Keratinocyte (primary cell): ENCODE measurements around the gene EVI5. TPM values are rescaled to one million over a fixed set of nuclear protein-coding genes. Genes with fewer than 3 reads are reported as not detected.

ENCODE experiments used
- DNase-seq: peaks from one replicate; pipeline ENCODE4 v3.0.0-alpha.2; 2011; ENCODE audit warnings: low read depth, missing footprints, low spot score
- FAIRE-seq: peaks from 2 replicates; lab custom pipeline; 2011; peaks lifted over from hg19 to GRCh38; lab: Jason Lieb, UNC
- H2AFZ ChIP-seq: 2 replicates; pipeline ENCODE4 v1.6.0; 2012; ENCODE audit warnings: low read length, control low read depth, inconsistent platforms; ENCODE audit not compliant: control insufficient read depth
- H3K27ac ChIP-seq: 2 replicates; pipeline ENCODE4 v1.5.1; 2011; ENCODE audit warnings: low read length; ENCODE audit not compliant: control insufficient read depth, insufficient read depth
- H3K27me3 ChIP-seq: 3 replicates; pipeline ENCODE4 v1.6.0; 2011; ENCODE audit warnings: low read length; ENCODE audit not compliant: control insufficient read depth, insufficient read depth; ENCODE audit errors: extremely low read depth
- H3K36me3 ChIP-seq, 2 experiments: 2 replicates in 1 of 2; 3 replicates in 1 of 2; pipeline ENCODE4 v1.5.1; 2011; ENCODE audit warnings: low read length in 2 of 2, mild to moderate bottlenecking in 1 of 2; ENCODE audit not compliant: control insufficient read depth in 2 of 2, insufficient read depth in 2 of 2; ENCODE audit errors: extremely low read depth in 1 of 2
- H3K4me1 ChIP-seq: 3 replicates; pipeline ENCODE4 v1.5.1; 2011; ENCODE audit warnings: low read length; ENCODE audit not compliant: control insufficient read depth, insufficient read depth; ENCODE audit errors: extremely low read depth
- H3K4me2 ChIP-seq: 3 replicates; pipeline ENCODE4 v1.6.0; 2011; ENCODE audit warnings: low read depth, low read length; ENCODE audit not compliant: control insufficient read depth, insufficient read depth; ENCODE audit errors: extremely low read depth
- H3K4me3 ChIP-seq, 3 experiments: fragments of 200-600 bp in 1 of 3; sonication (generic) in 1 of 3; 2 replicates in 2 of 3; 3 replicates in 1 of 3; pipeline ENCODE4 v1.5.1; 2011 to 2016; ENCODE audit warnings: low read length in 3 of 3, mild to moderate bottlenecking in 3 of 3, control low read depth in 2 of 3, inconsistent platforms in 1 of 3, low read depth in 1 of 3, mixed read lengths in 1 of 3, mixed run types in 1 of 3, moderate library complexity in 1 of 3; ENCODE audit not compliant: control insufficient read depth in 2 of 3, insufficient read depth in 2 of 3; ENCODE audit errors: extremely low read depth in 1 of 3
- H3K79me2 ChIP-seq: 2 replicates; pipeline ENCODE4 v1.6.0; 2012; ENCODE audit warnings: low read length; ENCODE audit not compliant: control insufficient read depth, insufficient read depth
- H3K9ac ChIP-seq: 3 replicates; pipeline ENCODE4 v1.6.0; 2011; ENCODE audit warnings: low read length; ENCODE audit not compliant: control insufficient read depth, insufficient read depth; ENCODE audit errors: extremely low read depth
- H3K9me1 ChIP-seq: 3 replicates; pipeline ENCODE4 v1.6.0; 2011; ENCODE audit warnings: low read length; ENCODE audit not compliant: control insufficient read depth, insufficient read depth; ENCODE audit errors: extremely low read depth
- H3K9me3 ChIP-seq: 2 replicates; pipeline ENCODE4 v1.5.1; 2012; ENCODE audit warnings: low read depth, low read length; ENCODE audit not compliant: control insufficient read depth
- H4K20me1 ChIP-seq: 3 replicates; pipeline ENCODE4 v1.6.0; 2011; ENCODE audit warnings: low read length; ENCODE audit not compliant: control insufficient read depth, insufficient read depth; ENCODE audit errors: extremely low read depth
- CTCF ChIP-seq, 3 experiments: IDR thresholded peaks in 1 of 3; conservative IDR thresholded peaks in 1 of 3; optimal IDR thresholded peaks in 1 of 3; 2 replicates in 2 of 3; 3 replicates in 1 of 3; pipeline versions ENCODE3 to v1.5.1; 2011; ENCODE audit warnings: low read length in 3 of 3, mild to moderate bottlenecking in 3 of 3, moderate library complexity in 2 of 3, control low read depth in 1 of 3, inconsistent platforms in 1 of 3; ENCODE audit not compliant: insufficient read depth in 2 of 3; ENCODE audit errors: extremely low read depth in 1 of 3
- EZH2 ChIP-seq: IDR thresholded peaks from one replicate; pipeline ENCODE4 v1.6.1; 2012; ENCODE audit warnings: inconsistent platforms, mild to moderate bottlenecking, low read length, moderate library complexity
- dilution Hi-C: fragments of 300-500 bp; cut with MboI; formaldehyde crosslinking; loops from one replicate; pipeline ENCODE4 v1.7.0; 2020; ENCODE audit warnings: low sequenced_read_pairs; ENCODE audit not compliant: extremely low pct_ligation_motif_present
- polyA plus RNA-seq, 5 experiments: library from polyadenylated mRNA; depleted of rRNA in 3 of 5; stranded (reverse) in 3 of 5; stranded (forward) in 1 of 5; unstranded in 1 of 5; fragments of >200 nt; gene quantifications; 1 replicate in 1 of 5; 2 replicates in 3 of 5; 3 replicates in 1 of 5; pipeline versions ENCODE4 v1.2.1 to v1.2.3, GENCODE V29; 2011 to 2012; ENCODE audit warnings: missing spikeins in 2 of 5, low read depth in 1 of 5, low replicate concordance in 1 of 5

EVI5 gene
- polyA plus RNA-seq, 1 donor (not counting 4 experiments of a cell fraction or from before 2014, with no cell fraction given), result 23.2 TPM

GRCh38 chr1:92707292-92707691 lies 77.6 kb downstream of the EVI5 start:
- peaks cover 54% of the 10 kb centered on the region for H3K79me2 ChIP-seq

GRCh38 chr1:92705446-92705845 lies 79.5 kb downstream of the EVI5 start:
- no peaks in the 10 kb centered on the region for H3K4me1 ChIP-seq
- no peak overlapping the region for H3K27ac ChIP-seq
- DNase-seq, result no peak
- no peaks in the 10 kb centered on the region for H3K36me3 ChIP-seq
- H3K9ac ChIP-seq, result no peak overlapping the region
- no peak overlapping the region for H2AFZ ChIP-seq
- no peaks in the 10 kb centered on the region for H3K9me1 ChIP-seq
- dilution Hi-C loops, result no loop called here
- H3K9me3 ChIP-seq, result no peaks in the 10 kb centered on the region
- no peak overlapping the region for H3K4me2 ChIP-seq
- peaks cover 40% of the 10 kb centered on the region for H3K79me2 ChIP-seq
- no peaks in the 10 kb centered on the region for H4K20me1 ChIP-seq
- TF ChIP-seq CTCF (optimal IDR thresholded peaks at IDR 0.05 in 1 of 3, IDR thresholded peaks at IDR 0.05 in 1 of 3, conservative IDR thresholded peaks at IDR 0.05 in 1 of 3; ENCODE audit: extremely low read depth in 1 of 3, insufficient read depth in 2 of 3, low read length in 3 of 3), result no peak
- TF ChIP-seq EZH2, result no peak
- FAIRE-seq, result no peak
- no peak overlapping the region for H3K4me3 ChIP-seq
- H3K27me3 ChIP-seq, result no peaks in the 10 kb centered on the region

More at GRCh38 chr1:92707292-92707691, 77.6 kb downstream of the EVI5 start:
- H2AFZ ChIP-seq, result no peak overlapping the region
- no peaks in the 10 kb centered on the region for H3K36me3 ChIP-seq
- no peak overlapping the region for H3K4me2 ChIP-seq
- no peak overlapping the region for H3K4me3 ChIP-seq
- DNase-seq (no peak), FAIRE-seq (no peak)
- H3K27ac ChIP-seq, result no peak overlapping the region
- no peaks in the 10 kb centered on the region for H3K4me1 ChIP-seq
- no peaks in the 10 kb centered on the region for H3K9me1 ChIP-seq
- no peak overlapping the region for H3K9ac ChIP-seq
- TF ChIP-seq EZH2, result no peak
- TF ChIP-seq CTCF (optimal IDR thresholded peaks at IDR 0.05 in 1 of 3, IDR thresholded peaks at IDR 0.05 in 1 of 3, conservative IDR thresholded peaks at IDR 0.05 in 1 of 3; ENCODE audit: extremely low read depth in 1 of 3, insufficient read depth in 2 of 3, low read length in 3 of 3), result no peak
- dilution Hi-C loops, result no loop called here
- no peaks in the 10 kb centered on the region for H3K27me3 ChIP-seq
- no peaks in the 10 kb centered on the region for H4K20me1 ChIP-seq
- no peaks in the 10 kb centered on the region for H3K9me3 ChIP-seq
